IMR-90 (cell line): ENCODE data around the gene ZNF771. TPM values are rescaled to one million over a fixed set of nuclear protein-coding genes. Genes with fewer than 3 reads are reported as not detected.

ENCODE experiments used
- ATAC-seq: fragments of 200-7000 bp; cut with Tn5 transposase; 2 replicates; pipeline ENCODE4 v1.9.1; 2020; ENCODE audit warnings: low read depth, mild to moderate bottlenecking, moderate library complexity
- BruUV-seq: library from RNA; stranded (reverse); fragments of 400-500 nt; replicated peaks from 2 replicates; lab custom pipeline; 2021; lab: Mats Ljungman, UMichigan
- CTCF ChIA-PET: fragments of 300-600 bp; formaldehyde crosslinking; extraction: SDS; loops from one replicate; lab custom pipeline; 2021; ENCODE audit warnings: antibody characterized with exemption; lab: Yijun Ruan, JAX
- POLR2A ChIA-PET: fragments of 300-600 bp; sonication (Branson Sonifier 250); formaldehyde crosslinking; loops from one replicate; lab custom pipeline; 2022; ENCODE audit warnings: antibody characterized with exemption; ENCODE audit not compliant: unreplicated experiment; lab: Charles Lee
- DNase-seq: peaks from one replicate; pipeline ENCODE4 v3.0.0; 2013
- H2AFZ ChIP-seq: replicated peaks from 2 replicates; pipeline ENCODE3; 2013; ENCODE audit warnings: low read length, mild to moderate bottlenecking; ENCODE audit not compliant: poor library complexity
- H2AK5ac ChIP-seq: 2 replicates; pipeline ENCODE4 v1.6.1; 2013; ENCODE audit warnings: low read depth, low read length, inconsistent platforms
- H2AK9ac ChIP-seq: replicated peaks from 2 replicates; pipeline ENCODE3; 2013; ENCODE audit warnings: mild to moderate bottlenecking, low read depth, low read length, moderate library complexity; ENCODE audit not compliant: poor library complexity
- H2BK120ac ChIP-seq: 2 replicates; pipeline ENCODE4 v1.6.1; 2013; ENCODE audit warnings: low read depth, low read length, inconsistent platforms
- H2BK15ac ChIP-seq: 3 replicates; pipeline ENCODE4 v1.6.1; 2013; ENCODE audit warnings: low read depth, low read length, inconsistent platforms
- H2BK20ac ChIP-seq: 2 replicates; pipeline ENCODE4 v1.6.1; 2013; ENCODE audit warnings: low read depth, mild to moderate bottlenecking, inconsistent platforms, low read length, moderate library complexity
- H2BK5ac ChIP-seq: 2 replicates; pipeline ENCODE4 v1.6.1; 2013; ENCODE audit warnings: mild to moderate bottlenecking, low read depth, low read length, inconsistent platforms; ENCODE audit not compliant: poor library complexity, severe bottlenecking
- H3K14ac ChIP-seq: replicated peaks from 2 replicates; pipeline ENCODE4 v1.6.1; 2013; ENCODE audit warnings: low read depth, low read length, inconsistent platforms
- H3K18ac ChIP-seq: 2 replicates; pipeline ENCODE4 v1.6.1; 2013; ENCODE audit warnings: low read depth, low read length, control low read depth
- H3K23ac ChIP-seq: 2 replicates; pipeline ENCODE4 v1.6.1; 2013; ENCODE audit warnings: low read depth, low read length, inconsistent platforms
- H3K27ac ChIP-seq: 2 replicates; pipeline ENCODE4 v1.5.1; 2013; ENCODE audit warnings: mild to moderate bottlenecking, control low read depth, low read length; ENCODE audit not compliant: insufficient read depth
- H3K27me3 ChIP-seq: 2 replicates; pipeline ENCODE4 v1.6.1; 2013; ENCODE audit warnings: low read length; ENCODE audit not compliant: control insufficient read depth, insufficient read depth
- H3K36me3 ChIP-seq: 2 replicates; pipeline ENCODE4 v1.6.1; 2013; ENCODE audit warnings: low read length, mixed read lengths; ENCODE audit not compliant: control insufficient read depth, insufficient read depth
- H3K4ac ChIP-seq: 2 replicates; pipeline ENCODE4 v1.6.1; 2013; ENCODE audit warnings: low read depth, low read length, inconsistent platforms
- H3K4me1 ChIP-seq: 2 replicates; pipeline ENCODE4 v1.6.1; 2013; ENCODE audit warnings: low read length, mixed read lengths; ENCODE audit not compliant: control insufficient read depth, insufficient read depth
- H3K4me2 ChIP-seq: 2 replicates; pipeline ENCODE4 v1.6.1; 2013; ENCODE audit warnings: low read depth, mild to moderate bottlenecking, control low read depth, low read length, moderate library complexity
- H3K4me3 ChIP-seq: 2 replicates; pipeline ENCODE4 v1.5.1; 2013; ENCODE audit warnings: low read depth, mild to moderate bottlenecking, control low read depth, low read length, moderate library complexity; ENCODE audit not compliant: insufficient read depth
- H3K56ac ChIP-seq: 2 replicates; pipeline ENCODE4 v1.6.1; 2013; ENCODE audit warnings: low read length, inconsistent platforms; ENCODE audit not compliant: insufficient read depth; ENCODE audit errors: extremely low read depth
- H3K79me1 ChIP-seq, 2 experiments: 2 replicates each; pipeline ENCODE4 v1.6.1; 2013; ENCODE audit warnings: low read length in 2 of 2, inconsistent platforms in 1 of 2, low read depth in 1 of 2
- H3K9ac ChIP-seq: 2 replicates; pipeline ENCODE4 v1.6.1; 2013; ENCODE audit warnings: low read depth, low read length, control low read depth
- H3K9me1 ChIP-seq: 2 replicates; pipeline ENCODE4 v1.6.1; 2013; ENCODE audit warnings: low read length, inconsistent platforms; ENCODE audit not compliant: insufficient read depth
- H3K9me3 ChIP-seq: 2 replicates; pipeline ENCODE4 v1.6.1; 2013; ENCODE audit warnings: low read length; ENCODE audit not compliant: control insufficient read depth, insufficient read depth
- H4K20me1 ChIP-seq: 2 replicates; pipeline ENCODE4 v1.6.1; 2013; ENCODE audit warnings: low read length, inconsistent platforms; ENCODE audit not compliant: insufficient read depth
- H4K5ac ChIP-seq: 2 replicates; pipeline ENCODE4 v1.6.1; 2013; ENCODE audit warnings: mild to moderate bottlenecking, low read depth, low read length, control low read depth
- H4K8ac ChIP-seq, 2 experiments: 2 replicates each; pipeline ENCODE4 v1.6.1; 2013; ENCODE audit warnings: low read depth in 2 of 2, low read length in 2 of 2, control low read depth in 1 of 2, inconsistent platforms in 1 of 2
- H4K91ac ChIP-seq: 2 replicates; pipeline ENCODE4 v1.6.1; 2013; ENCODE audit warnings: low read depth, low read length, inconsistent platforms; ENCODE audit not compliant: insufficient read depth
- BHLHE40 ChIP-seq: fragments of 150-350 bp; IDR thresholded peaks from 2 replicates; pipeline ENCODE4 v1.6.1; 2016; ENCODE audit warnings: mild to moderate bottlenecking, low read depth, low read length
- RFX5 ChIP-seq: IDR thresholded peaks from 2 replicates; pipeline ENCODE4 v1.8.0; 2012; ENCODE audit warnings: low read depth, mild to moderate bottlenecking, low read length, moderate library complexity
- WGBS, 2 experiments: methylation state at CpG; one replicate each; pipeline versions ENCODE4 v1.1.5 to v1.1.7; 2013; ENCODE audit warnings: missing lambda C conversion rate in 2 of 2; ENCODE audit not compliant: insufficient read length in 1 of 2; ENCODE audit errors: extremely low coverage in 2 of 2; 5-methylcytosine and 5-hydroxymethylcytosine counted together
- dilution Hi-C: fragments of 300-500 bp; cut with HindIII; formaldehyde crosslinking; loops from one replicate; pipeline ENCODE4 v1.14.3; 2018; ENCODE audit warnings: low sequenced_read_pairs; ENCODE audit not compliant: unreplicated experiment
- in situ Hi-C: fragments of 300-500 bp; cut with MboI; formaldehyde crosslinking; loops from 3 replicates; pipeline ENCODE4 v1.14.3; 2019; ENCODE audit warnings: low sequenced_read_pairs, inconsistent platforms, mixed read lengths
- intact Hi-C: fragments of 100-400 bp; cut with micrococcal nuclease; formaldehyde crosslinking; loops from 2 replicates; pipeline ENCODE4 v1.10.0; 2022
- polyA plus RNA-seq, 3 experiments: library from polyadenylated mRNA; depleted of rRNA; stranded (reverse); fragments of >200 nt; gene quantifications; 2 replicates each; pipeline ENCODE4 v1.2.3, GENCODE V29; 2012; ENCODE audit warnings: low replicate concordance in 1 of 3
- total RNA-seq: library from RNA; depleted of rRNA; stranded (reverse); fragments of >200 nt; gene quantifications from 2 replicates; pipeline ENCODE4 v1.2.3, GENCODE V29; 2012
- TF ChIP-seq, protein P1 (sequence below): fragments of 150-350 bp; IDR thresholded peaks from 2 replicates; pipeline ENCODE4 v1.6.1; 2016; ENCODE audit warnings: low read depth, mild to moderate bottlenecking, low read length, moderate library complexity, borderline replicate concordance

The ZNF771 gene
- total and polyA plus RNA-seq, 2 of the 4 experiments (the other 2 are of a cell fraction): 5.2 to 10.9 TPM

DNA sequence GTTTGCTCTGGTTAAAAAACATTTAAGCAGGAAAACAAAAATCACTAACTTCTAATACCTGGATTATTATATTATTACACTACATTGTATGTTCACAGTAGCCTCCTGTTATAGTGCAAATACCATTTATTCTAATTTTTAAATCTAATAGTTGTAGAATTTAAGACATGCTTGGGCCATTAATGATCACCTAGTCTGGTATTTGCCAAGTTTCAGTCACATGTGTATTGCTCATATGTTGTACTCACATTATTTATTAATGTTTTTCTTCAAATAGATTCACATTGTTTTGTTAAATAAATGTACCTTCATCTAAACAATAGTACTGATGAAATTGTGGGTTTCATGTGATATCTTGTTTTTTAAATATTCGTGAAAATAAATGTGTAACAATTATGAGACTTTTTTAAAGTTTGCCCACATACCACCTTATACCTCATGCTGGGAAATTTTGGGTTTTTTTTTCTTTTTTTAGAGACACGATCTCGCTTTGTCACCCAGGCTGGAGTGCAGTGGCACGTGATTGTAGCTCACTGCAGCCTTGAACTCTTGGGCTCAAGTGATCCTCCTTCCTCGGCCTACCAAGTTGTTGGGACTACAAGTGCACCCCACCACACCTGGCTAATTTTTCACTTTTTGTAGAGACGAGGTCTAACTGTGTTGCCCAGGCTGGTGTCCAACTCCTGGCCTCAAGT is 5.9 kb downstream of the ZNF771 start:
- BruUV-seq: no TSS peak

More for the DNA sequence above, 5.9 kb downstream of the ZNF771 start:
- Histone ChIP-seq H3K9me3 (no peaks in the 10 kb centered on the region), H3K4me2 (no peak overlapping the region), H3K27me3 (no peaks in the 10 kb centered on the region), H3K56ac (no peak overlapping the region), H3K4ac (no peak overlapping the region), H2BK15ac (no peak overlapping the region), H3K9ac (no peak overlapping the region), H3K36me3 (peaks cover 19% of the 10 kb centered on the region), H2BK120ac (no peak overlapping the region), H2BK5ac (no peak overlapping the region), H2AFZ (no peak overlapping the region), H3K4me1 (peaks cover 6% of the 10 kb centered on the region), H4K8ac (no peak overlapping the region), H4K5ac (no peak overlapping the region), H3K18ac (no peak overlapping the region), H2BK20ac (no peak overlapping the region), H3K27ac (no peak overlapping the region), H3K79me1 (peaks cover 10 to 50% of the 10 kb centered on the region in 2 experiments), H2AK9ac (no peak overlapping the region), H3K4me3 (no peak overlapping the region), H3K14ac (no peak overlapping the region), H4K20me1 (peaks cover 7% of the 10 kb centered on the region), H2AK5ac (no peak overlapping the region), H3K9me1 (peaks cover 4% of the 10 kb centered on the region; the same call in 1 of the 2 replicates), H3K23ac (no peak overlapping the region), H4K91ac (no peak overlapping the region)
- ChIA-PET POLR2A (no interaction called here), CTCF (no interaction called here)
- intact Hi-C loops (loop anchor here (5.0 kb wide), 1 partner anchor 301 kb away; the partner anchor contains the start of gene GDPD3), in situ Hi-C loops (loop anchor here (25.0 kb wide), 1 partner anchor 226 kb away; the partner anchor contains the start of genes BOLA2B, CORO1A, SLX1A and SULT1A3), dilution Hi-C loops (no loop called here)
- TF ChIP-seq RFX5 (no peak), BHLHE40 (no peak)
- TF ChIP-seq, protein P1, sequence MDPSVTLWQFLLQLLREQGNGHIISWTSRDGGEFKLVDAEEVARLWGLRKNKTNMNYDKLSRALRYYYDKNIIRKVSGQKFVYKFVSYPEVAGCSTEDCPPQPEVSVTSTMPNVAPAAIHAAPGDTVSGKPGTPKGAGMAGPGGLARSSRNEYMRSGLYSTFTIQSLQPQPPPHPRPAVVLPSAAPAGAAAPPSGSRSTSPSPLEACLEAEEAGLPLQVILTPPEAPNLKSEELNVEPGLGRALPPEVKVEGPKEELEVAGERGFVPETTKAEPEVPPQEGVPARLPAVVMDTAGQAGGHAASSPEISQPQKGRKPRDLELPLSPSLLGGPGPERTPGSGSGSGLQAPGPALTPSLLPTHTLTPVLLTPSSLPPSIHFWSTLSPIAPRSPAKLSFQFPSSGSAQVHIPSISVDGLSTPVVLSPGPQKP: no peak
- 87% methylated on average over 2 of the region's 6 CpGs; no CpG with 5 or more reads in 1 of the 2 experiments for WGBS, 2 experiments
- no peak for ATAC-seq
- DNase-seq: no peak
